GM18867 (cell line): ENCODE measurements around the gene NTRK1.

Experiments used
- ATAC-seq: cut with Tn5 transposase; IDR thresholded peaks from one replicate; pipeline ENCODE4 v1.9.1; 2021; ENCODE audit warnings: mild to moderate bottlenecking, moderate library complexity; ENCODE audit not compliant: unreplicated experiment

NTRK1 gene

DNA sequence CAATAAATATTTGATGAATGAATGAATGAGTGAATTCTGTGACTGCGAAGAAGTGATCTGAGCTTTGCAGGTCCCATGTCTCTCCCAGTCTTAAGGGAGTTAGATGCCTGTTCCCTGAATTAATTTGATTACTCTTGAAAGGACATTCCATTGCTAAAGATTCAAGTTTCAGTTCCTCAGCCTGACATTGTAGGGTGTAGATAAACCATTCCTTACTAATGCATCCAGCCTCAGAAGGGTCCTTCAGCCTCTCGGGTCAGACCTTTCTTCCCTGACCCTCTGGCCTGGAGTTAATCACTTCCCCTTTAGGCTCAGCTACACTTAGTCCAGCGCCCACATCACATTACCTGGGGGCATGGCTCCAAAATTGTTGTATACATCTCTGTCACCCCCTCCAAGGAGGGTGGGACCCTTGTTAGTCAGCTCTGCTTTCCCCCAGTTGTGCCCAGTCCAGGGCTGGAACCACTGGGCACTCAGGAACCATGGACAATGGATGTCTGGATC lies 4.3 kb upstream of the NTRK1 start:
- no peak for ATAC-seq

DNA sequence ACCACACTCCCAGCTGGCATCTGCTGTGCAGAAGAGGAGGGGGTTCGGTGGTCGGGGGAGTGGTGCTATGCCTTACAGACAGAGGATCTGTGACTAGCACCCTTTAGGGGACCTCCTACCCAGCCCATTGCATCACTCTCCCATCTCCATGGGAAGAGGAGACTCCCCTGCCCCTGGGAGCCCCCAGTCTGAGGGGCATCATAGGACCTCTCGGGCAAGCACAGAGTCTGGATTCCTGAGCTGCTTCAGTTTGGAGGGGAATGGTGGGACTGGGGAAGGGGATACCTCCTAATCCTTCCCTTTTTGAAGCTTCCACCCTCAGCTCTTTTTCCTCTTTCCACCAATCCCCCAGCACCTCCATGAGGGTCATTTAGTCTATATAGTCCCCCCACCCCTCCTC lies 3.1 kb upstream of the NTRK1 start:
- no peak for ATAC-seq

DNA sequence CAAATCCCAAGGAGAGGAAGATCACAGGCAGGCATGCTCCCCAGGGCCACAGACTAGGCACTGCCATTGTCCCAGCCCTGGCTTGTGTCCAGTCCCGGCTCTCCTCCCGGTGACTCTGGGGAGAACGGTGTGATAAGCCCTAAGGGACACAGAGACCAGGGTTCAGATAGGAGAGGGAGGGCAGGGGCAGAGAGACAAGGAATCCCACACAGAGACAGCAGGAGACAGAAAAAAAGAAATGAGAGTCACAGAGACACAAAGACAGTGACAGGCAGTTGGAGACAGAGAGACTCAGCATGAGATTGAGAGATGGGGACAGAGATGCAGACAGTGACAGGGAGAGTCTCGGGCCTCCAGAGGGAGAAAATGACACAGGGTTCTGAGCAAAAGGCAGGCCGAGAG lies 2.1 kb upstream of the NTRK1 start:
- no peak for ATAC-seq

DNA sequence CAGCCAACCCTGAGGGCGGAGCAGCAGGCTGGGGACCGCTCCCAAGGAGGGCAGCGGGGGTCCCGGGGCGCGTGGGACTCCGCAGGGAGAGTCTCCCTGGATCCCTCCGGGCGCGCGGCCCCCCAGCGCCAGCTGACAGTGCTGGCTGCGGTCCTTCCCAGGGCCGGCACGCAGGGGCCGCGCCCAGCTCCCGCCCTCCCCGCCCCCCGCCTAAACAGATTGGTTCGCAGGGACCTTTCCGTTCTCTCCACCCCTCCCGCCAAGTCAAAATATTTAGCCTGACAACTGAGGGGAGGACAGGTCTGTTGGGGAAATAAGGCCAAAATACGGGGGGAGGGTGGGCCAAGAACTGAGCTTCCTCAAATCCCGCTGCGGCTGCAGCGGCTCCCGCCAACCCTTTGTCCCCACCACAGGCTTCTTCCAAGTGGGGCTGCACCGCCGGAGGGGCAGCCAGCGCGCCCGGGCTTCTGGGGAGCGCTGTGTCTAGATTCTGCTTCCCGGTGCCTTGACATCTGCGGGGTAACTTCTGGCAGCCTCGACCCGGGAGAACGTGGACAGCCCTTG lies 1.6 kb upstream of the NTRK1 start, which contains the start of gene INSRR:
Gene INSRR, minus strand, starts transcription at position 159 of the 564 bp plus-strand sequence. CDS start 496 bp downstream, outside the sequence.
- no peak for ATAC-seq

DNA sequence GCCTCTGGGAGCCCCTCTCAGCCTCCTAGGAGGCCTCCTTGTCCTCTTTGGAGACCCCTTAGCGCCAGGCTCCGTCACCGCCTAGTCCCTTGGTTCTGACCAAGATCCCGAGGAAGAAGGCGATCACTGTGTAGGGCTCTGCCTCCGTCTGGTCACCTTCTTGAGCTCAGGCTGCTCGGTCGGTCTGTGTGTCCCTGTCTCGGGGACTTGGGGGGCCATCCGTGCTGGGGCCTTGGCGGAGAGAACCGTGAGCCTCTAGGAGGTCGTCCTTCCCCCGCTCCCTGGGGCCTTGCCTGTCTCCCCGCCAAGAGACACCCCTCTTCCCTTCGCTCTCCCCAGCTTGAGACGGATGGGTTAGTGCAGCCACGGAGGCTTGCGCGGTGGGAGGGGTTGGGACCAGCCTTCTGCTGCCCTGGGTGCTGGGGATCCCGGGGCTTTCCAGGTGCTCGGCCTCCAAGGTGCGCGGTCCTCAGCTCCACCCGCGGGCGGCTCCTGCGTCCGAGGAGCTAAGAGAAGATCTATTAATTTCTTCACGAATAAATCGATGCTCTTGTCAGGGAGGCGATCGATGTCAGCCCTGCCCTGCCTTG lies 1.0 kb upstream of the NTRK1 start:
- ATAC-seq: no peak

DNA sequence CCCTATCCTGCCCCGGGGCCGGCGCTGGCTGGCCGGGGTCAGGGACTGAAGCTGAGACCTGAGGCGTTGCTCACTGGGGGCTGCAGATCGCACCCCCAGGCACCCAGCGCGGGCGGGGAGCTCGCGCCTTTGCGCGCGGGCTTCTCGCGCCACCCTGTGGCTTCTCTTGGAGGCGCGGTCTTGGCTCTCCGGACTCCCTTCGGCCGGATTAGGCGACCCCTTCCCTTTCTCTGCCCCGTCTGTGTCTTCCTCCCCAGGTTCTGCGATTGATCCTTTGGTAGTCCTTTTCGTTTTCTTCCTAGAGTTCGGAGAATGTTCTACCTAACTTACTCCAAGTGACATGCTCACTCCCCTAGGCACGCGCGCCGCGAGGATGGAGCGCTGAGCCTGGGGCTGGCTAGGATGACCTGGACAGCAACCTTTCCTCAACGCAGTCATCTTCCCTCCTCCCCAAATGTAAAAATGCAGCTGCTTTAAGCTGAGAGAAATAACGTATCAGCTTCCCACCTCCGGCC lies 495 bp upstream of the NTRK1 start:
- peak; percentile 40 for ATAC-seq

DNA sequence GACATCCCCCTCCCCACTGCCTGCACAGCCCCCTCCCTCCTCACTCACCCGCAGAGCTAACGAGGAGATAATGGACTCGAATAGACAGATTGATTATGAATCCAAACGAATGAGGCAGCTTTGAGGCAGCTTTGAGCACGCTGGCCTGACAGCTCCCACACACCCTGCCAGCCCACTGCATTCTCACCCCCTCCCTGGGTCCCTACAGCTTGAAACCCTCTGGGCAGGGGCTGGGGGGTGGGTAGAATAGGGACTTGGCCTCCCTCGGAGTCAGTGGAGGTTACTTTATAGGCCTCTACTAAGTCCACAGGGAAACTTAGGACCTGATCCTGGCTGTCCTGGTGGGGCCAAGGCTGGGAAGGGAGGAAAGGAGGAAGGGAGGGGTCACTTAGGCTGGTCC lies 1.9 kb downstream of the NTRK1 start:
- no peak for ATAC-seq

DNA sequence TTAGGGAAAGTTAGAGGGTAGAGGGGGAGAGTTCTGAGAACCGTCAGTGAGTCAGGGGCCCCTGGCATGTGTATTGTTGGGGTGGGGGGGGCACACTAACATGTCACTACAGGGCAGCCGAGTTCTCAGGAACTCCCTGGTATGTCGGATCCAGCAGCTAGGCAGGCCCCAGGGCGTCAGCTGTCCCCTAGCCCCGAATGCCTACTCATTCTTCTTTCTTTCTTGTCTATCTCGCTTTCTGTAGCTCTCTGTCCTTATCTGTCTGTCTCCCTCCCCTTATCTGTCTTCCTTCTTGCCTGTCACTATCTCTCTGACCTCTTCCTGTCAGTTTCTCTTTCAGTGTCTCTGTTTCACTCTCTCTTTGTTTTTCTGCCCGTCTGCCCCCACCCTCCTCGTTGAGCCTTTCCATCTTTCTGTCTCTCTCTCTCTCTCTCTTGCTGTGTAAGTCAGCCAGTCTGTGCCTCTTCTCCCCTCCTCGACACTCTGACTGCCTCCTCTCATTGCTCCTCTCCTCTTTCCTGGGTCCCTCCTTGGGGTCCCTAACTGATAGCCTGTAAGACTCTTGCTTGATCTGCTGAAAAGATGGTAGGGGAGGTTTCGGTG lies 2.4 kb downstream of the NTRK1 start:
- ATAC-seq: no peak

DNA sequence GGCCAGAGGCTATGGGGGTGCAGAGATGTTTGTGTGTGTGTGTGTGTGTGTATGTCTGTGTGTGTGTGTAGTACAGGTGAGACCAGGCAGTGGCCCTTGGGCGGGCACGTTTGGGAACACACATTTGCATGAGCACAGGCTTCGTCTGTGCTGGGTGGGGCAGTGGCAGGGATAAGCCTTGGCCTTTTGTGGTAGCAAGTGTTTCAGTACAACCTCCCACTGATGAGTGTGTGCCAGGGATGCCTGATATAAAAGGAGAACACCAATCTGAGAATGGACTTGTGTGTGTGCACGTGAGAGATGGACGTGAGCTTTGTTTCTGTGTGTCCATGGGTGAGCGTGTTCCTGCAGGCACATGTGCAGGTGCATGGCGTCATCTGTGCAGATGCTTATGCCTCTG lies 3.0 kb downstream of the NTRK1 start:
- no peak for ATAC-seq

DNA sequence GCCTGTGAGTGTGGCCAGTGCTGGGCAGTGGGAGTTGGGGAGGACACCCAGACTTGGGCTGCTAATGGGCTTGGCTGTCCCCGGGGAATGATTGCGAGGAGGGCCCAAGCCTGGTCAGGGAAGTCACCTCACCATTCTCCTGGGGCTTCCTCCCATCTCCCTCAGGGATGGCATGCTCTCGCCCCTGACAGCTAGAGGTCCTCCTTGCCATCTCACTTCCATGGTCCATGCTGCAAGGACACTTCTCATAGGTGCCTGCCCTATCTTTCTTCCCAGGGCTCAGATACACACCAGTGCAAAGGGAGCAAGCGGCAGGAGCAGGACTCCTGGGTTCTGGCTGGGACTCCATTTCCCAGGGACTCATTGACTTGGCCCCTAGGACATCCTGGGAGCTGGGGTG lies 4.1 kb downstream of the NTRK1 start:
- no peak for ATAC-seq

DNA sequence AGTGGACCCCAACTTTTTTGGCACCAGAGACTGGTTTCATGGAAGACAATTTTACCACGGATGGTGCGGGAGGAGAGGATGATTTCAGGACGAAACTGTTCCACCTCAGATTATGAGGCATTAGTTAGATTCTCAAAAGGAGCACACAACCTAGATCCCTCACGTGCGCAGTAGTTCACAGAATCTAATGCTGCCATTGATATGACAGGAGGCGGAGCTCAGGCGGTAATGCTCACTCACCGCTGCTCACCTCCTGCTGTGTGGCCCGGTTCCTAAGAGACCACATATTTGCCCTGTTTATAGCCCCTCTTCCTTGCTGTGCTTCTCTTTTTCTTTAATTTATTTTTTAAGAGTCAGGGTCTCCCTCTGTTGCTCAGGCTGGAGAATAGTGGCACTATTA lies 4.6 kb downstream of the NTRK1 start:
- ATAC-seq: no peak

DNA sequence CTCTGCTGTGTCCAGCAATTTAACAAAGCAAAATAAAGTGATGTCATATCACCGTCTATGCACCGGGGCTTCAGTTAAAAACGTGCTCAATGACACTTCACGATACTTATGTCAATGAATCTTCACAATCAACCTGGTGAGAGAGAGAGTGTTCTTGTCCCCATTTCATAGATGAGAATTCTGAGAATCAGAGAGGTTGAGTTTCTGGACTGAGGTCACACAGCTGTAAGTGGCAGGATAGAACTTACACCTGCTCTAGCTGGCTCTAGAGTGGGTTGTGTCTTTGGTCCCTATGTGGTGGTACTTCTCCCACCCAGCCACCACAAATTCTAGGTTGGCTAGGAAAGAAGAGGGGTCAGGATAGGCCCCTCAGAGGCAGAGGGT lies 5.2 kb downstream of the NTRK1 start:
- ATAC-seq: no peak

DNA sequence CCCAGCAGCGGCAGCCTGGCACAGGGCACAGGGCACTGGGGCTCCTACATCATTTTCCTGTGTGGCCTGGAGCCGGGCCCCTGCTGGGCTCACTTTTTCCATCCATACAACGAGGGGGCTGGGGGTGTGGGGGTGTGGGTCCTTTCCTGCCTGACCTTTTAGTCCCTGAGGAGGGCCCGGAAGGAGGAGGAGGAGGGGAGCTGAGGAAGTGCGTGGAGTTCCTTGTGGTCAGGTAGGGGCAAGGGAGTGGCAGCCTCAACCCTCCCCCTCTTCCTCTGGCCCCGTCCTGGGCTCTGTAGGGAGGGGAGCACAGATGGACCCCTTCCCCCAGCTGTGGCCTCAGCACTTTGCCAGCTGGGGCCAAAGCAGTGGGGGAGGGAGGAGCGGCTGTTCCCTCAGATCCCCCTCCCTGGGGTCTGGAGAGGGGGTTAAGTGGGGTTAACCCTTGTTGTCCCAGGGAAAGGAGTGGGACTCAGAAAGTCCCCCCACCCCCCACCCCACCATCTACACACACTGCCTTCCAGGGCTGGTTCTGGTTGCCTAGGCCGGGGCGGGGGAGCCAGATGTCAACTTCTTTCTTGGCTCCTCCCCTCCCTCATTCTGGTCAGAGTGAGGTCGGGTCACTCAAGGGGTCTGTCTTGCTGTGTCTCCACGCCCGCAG lies 5.7 kb downstream of the NTRK1 start:
- ATAC-seq: no peak

DNA sequence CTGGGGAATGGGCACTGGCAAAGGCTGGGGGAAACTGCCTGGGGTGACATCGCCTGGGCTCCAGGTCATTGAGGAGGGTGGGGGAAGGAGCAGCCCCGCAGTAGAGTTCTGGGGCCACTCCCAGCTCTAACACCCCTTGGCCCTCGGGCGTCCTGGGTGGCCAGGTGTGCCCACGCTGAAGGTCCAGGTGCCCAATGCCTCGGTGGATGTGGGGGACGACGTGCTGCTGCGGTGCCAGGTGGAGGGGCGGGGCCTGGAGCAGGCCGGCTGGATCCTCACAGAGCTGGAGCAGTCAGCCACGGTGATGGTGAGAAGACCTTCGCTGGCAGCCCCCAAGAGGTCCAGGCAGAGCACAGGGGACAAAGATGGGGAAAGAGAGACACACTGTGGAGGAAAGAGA lies 7.7 kb downstream of the NTRK1 start:
- no peak for ATAC-seq

DNA sequence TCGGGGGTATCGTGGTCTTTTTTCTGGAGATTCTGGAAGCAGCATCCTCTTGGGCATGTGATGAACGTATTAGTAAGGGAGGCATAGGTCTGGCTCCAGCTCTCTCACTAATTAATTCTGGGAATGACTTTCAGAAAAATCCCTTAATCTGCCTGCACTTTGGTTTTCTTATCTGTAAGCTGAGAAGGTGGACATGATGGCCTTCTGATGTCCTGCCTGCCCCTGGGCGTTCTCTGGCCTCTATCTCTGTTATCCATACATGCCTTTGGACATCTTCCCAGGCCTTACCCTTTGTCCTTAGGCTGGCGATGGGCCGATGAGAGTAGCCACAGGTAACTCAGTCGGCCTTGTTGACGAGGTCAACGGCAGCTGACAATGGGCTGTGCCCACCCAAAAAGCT lies 8.8 kb downstream of the NTRK1 start:
- no peak for ATAC-seq

DNA sequence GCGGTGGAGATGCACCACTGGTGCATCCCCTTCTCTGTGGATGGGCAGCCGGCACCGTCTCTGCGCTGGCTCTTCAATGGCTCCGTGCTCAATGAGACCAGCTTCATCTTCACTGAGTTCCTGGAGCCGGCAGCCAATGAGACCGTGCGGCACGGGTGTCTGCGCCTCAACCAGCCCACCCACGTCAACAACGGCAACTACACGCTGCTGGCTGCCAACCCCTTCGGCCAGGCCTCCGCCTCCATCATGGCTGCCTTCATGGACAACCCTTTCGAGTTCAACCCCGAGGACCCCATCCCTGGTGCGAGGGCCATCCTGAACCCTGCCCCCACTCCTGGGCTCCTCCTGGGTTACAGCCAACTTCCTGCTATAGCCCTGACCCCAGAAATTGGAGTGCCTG lies 13.0 kb downstream of the NTRK1 start:
- no peak for ATAC-seq

DNA sequence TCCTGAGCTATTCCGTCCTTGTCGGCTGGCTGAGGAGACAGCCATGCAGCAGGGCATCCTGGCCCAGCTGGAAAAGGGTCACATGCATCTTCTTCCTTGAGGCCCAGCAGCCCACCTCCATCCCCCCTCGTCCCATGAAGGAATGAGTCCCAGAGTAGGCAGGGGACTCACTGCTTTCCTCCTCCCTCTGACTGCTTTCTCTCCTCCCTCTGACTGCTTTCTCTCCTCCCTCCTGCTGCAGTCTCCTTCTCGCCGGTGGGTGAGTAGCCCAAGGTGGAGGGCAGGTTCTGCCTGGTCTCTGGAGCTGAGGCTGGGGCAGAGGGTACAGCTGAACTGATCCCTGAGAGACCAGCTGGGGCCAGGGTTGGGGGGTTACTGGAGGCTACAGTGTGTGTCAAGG lies 13.5 kb downstream of the NTRK1 start:
- ATAC-seq: no peak

DNA sequence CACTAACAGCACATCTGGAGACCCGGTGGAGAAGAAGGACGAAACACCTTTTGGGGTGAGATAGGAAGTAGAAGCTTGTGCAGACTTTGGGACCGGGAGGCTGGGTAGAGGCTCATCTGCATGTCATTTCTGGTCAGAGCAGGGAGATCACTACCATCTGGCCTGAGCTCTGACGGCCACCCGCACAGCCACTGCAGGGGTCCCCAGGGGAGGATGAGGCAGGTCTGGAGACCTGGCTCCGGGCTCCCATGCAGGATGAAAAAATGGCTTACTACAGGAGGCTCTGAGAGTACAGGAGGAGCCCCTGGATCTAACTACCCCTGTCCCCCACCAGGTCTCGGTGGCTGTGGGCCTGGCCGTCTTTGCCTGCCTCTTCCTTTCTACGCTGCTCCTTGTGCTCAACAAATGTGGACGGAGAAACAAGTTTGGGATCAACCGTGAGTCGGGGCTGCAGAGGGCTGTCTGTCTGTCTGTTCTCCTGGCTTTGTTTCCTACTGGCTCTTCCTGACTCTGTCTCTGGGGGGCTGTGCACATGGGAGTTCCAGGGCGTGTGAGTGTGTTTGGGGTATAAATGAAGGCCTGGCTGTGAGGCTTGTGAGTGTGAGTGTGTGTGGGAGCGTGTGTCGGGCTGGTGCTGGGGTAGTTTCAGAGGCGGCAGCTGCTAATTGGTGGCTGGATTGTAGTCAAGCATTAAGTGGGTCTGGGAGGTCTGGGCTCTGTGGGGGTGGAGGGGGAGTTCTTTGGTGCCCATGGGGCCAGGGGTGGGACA lies 14.1 kb downstream of the NTRK1 start:
- no peak for ATAC-seq

DNA sequence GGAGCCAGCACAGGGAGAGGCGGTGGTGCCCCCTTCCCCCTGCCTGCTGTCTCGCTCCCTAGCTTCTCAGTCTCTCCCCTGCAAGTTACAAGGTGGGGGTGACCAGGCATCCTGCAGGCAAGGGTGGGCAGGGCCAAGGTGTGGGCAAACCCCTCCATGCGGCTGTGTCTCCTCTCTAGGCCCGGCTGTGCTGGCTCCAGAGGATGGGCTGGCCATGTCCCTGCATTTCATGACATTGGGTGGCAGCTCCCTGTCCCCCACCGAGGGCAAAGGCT lies 14.6 kb downstream of the NTRK1 start:
- no peak for ATAC-seq

DNA sequence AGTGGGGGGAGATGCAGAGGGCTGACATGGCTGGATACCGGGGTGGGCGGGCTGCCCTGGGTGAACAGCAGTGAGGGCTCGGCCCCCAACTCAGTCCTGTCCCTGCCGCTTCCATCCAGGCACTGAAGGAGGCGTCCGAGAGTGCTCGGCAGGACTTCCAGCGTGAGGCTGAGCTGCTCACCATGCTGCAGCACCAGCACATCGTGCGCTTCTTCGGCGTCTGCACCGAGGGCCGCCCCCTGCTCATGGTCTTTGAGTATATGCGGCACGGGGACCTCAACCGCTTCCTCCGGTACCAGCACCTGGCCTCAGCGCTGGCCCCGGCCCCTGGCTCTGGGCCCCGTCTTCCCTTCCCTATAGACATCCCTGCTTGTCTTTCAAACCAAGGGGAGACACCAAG lies 15.6 kb downstream of the NTRK1 start:
- no peak for ATAC-seq

DNA sequence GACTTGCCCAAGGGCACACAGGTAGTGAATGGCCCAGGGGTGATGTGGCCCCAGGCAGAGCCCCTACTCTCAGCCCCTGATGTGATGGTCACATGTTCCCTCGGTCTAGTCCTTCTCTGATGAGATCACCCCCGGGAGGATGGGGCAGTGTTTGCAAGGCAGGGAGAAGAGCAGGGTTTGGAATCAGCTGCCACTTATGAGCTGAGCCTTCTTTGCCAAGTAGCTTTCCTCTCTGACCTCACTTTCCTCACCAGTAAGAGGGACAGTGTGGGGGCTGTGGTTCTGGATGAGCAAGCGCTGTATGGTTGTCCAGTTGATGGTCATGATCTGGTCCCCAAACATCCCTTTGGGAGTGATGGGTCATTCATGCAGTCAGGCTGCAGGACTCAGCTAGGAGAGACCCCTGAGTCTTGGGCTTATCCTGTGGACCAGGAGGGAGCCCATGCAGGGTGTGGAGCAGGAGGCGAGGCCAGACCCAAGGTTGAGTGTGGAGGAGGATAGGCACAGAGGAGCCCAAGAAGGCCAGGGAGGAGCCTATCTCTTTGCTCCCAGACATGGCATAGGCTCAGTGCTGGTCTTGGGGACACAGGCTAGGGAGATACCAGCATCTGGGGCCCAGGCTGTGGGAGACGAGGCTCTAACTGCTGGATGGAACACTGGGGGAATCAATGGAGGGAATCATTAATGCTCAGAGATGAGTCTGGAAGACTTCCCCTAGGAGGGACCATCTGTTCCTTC lies 16.9 kb downstream of the NTRK1 start:
- no peak for ATAC-seq
